HepG2 (cell line): ENCODE data around the gene COL18A1. TPM values are rescaled to one million over a fixed set of nuclear protein-coding genes. Genes with fewer than 3 reads are reported as not detected.

Experiments used
- ATAC-seq: fragments of 200-7000 bp; cut with Tn5 transposase; 3 replicates; pipeline ENCODE4 v1.9.1; 2020; ENCODE audit warnings: mild to moderate bottlenecking, moderate library complexity
- BruUV-seq: library from RNA; stranded (reverse); fragments of 400-500 nt; replicated peaks from 2 replicates; lab custom pipeline; 2021; lab: Mats Ljungman, UMichigan
- CTCF ChIA-PET: fragments of 300-600 bp; formaldehyde crosslinking; extraction: SDS; loops from one replicate; lab custom pipeline; 2021; ENCODE audit warnings: low total read pairs, inconsistent platforms, low intra/inter-chr PET ratio; lab: Yijun Ruan, JAX
- POLR2A ChIA-PET: fragments of 350-600 bp; sonication (Branson Sonifier 250); formaldehyde crosslinking; loops from one replicate; lab custom pipeline; 2020; ENCODE audit warnings: antibody characterized with exemption, inconsistent platforms; lab: Yijun Ruan, JAX
- DNase-seq: peaks from one replicate; pipeline ENCODE4 v3.0.0-alpha.2; 2015; ENCODE audit warnings: low spot score
- FAIRE-seq: peaks from 3 replicates; lab custom pipeline; 2011; peaks lifted over from hg19 to GRCh38; lab: Jason Lieb, UNC
- H2AFZ ChIP-seq: one replicate; pipeline ENCODE4 v1.6.1; 2011; ENCODE audit warnings: low read length, inconsistent platforms
- H3K27ac ChIP-seq: fragments of 300-600 bp; 3 replicates; pipeline ENCODE4 v1.8.0; 2011; ENCODE audit warnings: mixed run types, mild to moderate bottlenecking, mixed read lengths, low read length, inconsistent platforms; ENCODE audit not compliant: insufficient read depth; ENCODE audit errors: extremely low read length
- H3K27me3 ChIP-seq, 2 experiments: fragments of 200-600 bp in 1 of 2; 2 replicates in 1 of 2; 3 replicates in 1 of 2; pipeline versions ENCODE4 v1.6.0 to v1.8.0; 2011; ENCODE audit warnings: low read length in 2 of 2, mild to moderate bottlenecking in 2 of 2, moderate library complexity in 2 of 2, inconsistent platforms in 1 of 2; ENCODE audit not compliant: insufficient read depth in 2 of 2, control insufficient read depth in 1 of 2
- H3K36me3 ChIP-seq, 2 experiments: fragments of 200-600 bp in 1 of 2; replicated peaks in 1 of 2; 2 replicates in 1 of 2; 3 replicates in 1 of 2; pipeline versions ENCODE4 v1.5.1 to v1.8.0; 2011; ENCODE audit warnings: low read length in 2 of 2, inconsistent platforms in 1 of 2; ENCODE audit not compliant: insufficient read depth in 2 of 2, control insufficient read depth in 1 of 2
- H3K4me1 ChIP-seq: 2 replicates; pipeline ENCODE4 v1.5.1; 2012; ENCODE audit warnings: low read length, inconsistent platforms; ENCODE audit not compliant: insufficient read depth
- H3K4me2 ChIP-seq: 2 replicates; pipeline ENCODE4 v1.6.0; 2011; ENCODE audit warnings: low read depth, low read length, inconsistent platforms
- H3K4me3 ChIP-seq, 3 experiments: fragments of 200-600 bp in 1 of 3; sonication (generic), shearing (Covaris generic) in 1 of 3; replicated peaks in 1 of 3; 2 replicates each; pipeline ENCODE4 v1.5.1; 2011 to 2016; ENCODE audit warnings: low read length in 3 of 3, inconsistent platforms in 2 of 3, low read depth in 2 of 3, mild to moderate bottlenecking in 2 of 3, control low read depth in 1 of 3, mixed read lengths in 1 of 3; ENCODE audit not compliant: insufficient read depth in 1 of 3
- H3K79me2 ChIP-seq: one replicate; pipeline ENCODE4 v1.6.1; 2011; ENCODE audit warnings: low read length, inconsistent platforms; ENCODE audit not compliant: insufficient read depth
- H3K9ac ChIP-seq: 2 replicates; pipeline ENCODE4 v1.6.0; 2011; ENCODE audit warnings: mild to moderate bottlenecking, low read depth, low read length, inconsistent platforms; ENCODE audit not compliant: insufficient read depth
- H3K9me3 ChIP-seq: 2 replicates; pipeline ENCODE4 v1.5.1; 2012; ENCODE audit warnings: mild to moderate bottlenecking, low read length
- H4K20me1 ChIP-seq: 2 replicates; pipeline ENCODE4 v1.6.0; 2011; ENCODE audit warnings: inconsistent platforms, mild to moderate bottlenecking, low read length, moderate library complexity; ENCODE audit not compliant: insufficient read depth
- GABPB1 ChIP-seq: IDR thresholded peaks from 2 replicates; pipeline ENCODE4 v1.6.1; 2016; ENCODE audit warnings: mild to moderate bottlenecking, missing genetic modification reagents, moderate library complexity, missing compliant biosample characterization
- KLF15 ChIP-seq: sonication (generic); formaldehyde crosslinking; IDR thresholded peaks from 2 replicates; pipeline ENCODE4 v1.8.1; 2023; ENCODE audit warnings: borderline replicate concordance, mild to moderate bottlenecking, inconsistent platforms, missing genetic modification reagents, mixed read lengths
- MNT ChIP-seq: fragments of 450-650 bp; IDR thresholded peaks from 2 replicates; pipeline ENCODE4 v1.6.1; 2016
- ZNF317 ChIP-seq: sonication (generic); formaldehyde crosslinking; IDR thresholded peaks from 2 replicates; pipeline ENCODE4 v1.5.0; 2020; ENCODE audit warnings: mild to moderate bottlenecking, missing genetic modification reagents
- ZNF362 ChIP-seq: sonication (generic); formaldehyde crosslinking; IDR thresholded peaks from 2 replicates; pipeline ENCODE4 v1.4.0; 2020; ENCODE audit warnings: missing genetic modification reagents, mild to moderate bottlenecking, borderline replicate concordance
- ZSCAN20 ChIP-seq: sonication (generic); formaldehyde crosslinking; IDR thresholded peaks from 2 replicates; pipeline ENCODE4 v1.4.0; 2020; ENCODE audit warnings: missing genetic modification reagents, mild to moderate bottlenecking, borderline replicate concordance
- WGBS: methylation state at CpG from one replicate; pipeline ENCODE4 v1.1.6; 2017; ENCODE audit warnings: low lambda C conversion rate; 5-methylcytosine and 5-hydroxymethylcytosine counted together
- in situ Hi-C: cut with HindIII; loops from 2 replicates; pipeline ENCODE4 v1.10.0; 2017; ENCODE audit warnings: low pct_unique_long_range_greater_than_20kb; ENCODE audit not compliant: extremely low pct_ligation_motif_present
- intact Hi-C: fragments of 100-400 bp; cut with micrococcal nuclease; formaldehyde crosslinking; loops from one replicate; pipeline ENCODE4 v1.10.0; 2022; ENCODE audit not compliant: unreplicated experiment
- polyA plus RNA-seq, 8 experiments: library from polyadenylated mRNA; depleted of rRNA in 3 of 8; stranded (reverse) in 7 of 8; unstranded in 1 of 8; fragments of >200 nt; fragmentation: Illumina TruSeq in 4 of 8; extraction: Trizol in 4 of 8; gene quantifications; 2 replicates each; pipeline versions ENCODE4 v1.2.1 to v1.2.3, GENCODE V29; 2011 to 2016; ENCODE audit warnings: low read depth in 4 of 8, missing spikeins in 1 of 8, mixed read lengths in 1 of 8; ENCODE audit not compliant: insufficient read depth in 1 of 8
- total RNA-seq, 5 experiments: library from RNA; depleted of rRNA; stranded (reverse); fragments of >200 nt; fragmentation: Illumina TruSeq; extraction: Trizol; gene quantifications; 2 replicates each; pipeline ENCODE4 v1.2.3, GENCODE V29; 2016; ENCODE audit warnings: low read depth in 1 of 5

COL18A1 gene
- total and polyA plus RNA-seq, 2 of the 13 experiments (the other 11 are each of a cell fraction or from before 2014, with no cell fraction given): 79.0 to 102 TPM

- no peak for TF ChIP-seq ZSCAN20
- TF ChIP-seq ZNF317: 0 out of 2 replicates have a peak, but pooled peaks have one; percentile 4
- TF ChIP-seq GABPB1 (CRISPR knock-in tag): no peak
- no peak for TF ChIP-seq ZNF362
Measured at GRCh38 chr21:45556302-45556644, 151.3 kb downstream of the COL18A1 start (continued).

GRCh38 chr21:45556645-45557615, 152.0 kb downstream of the COL18A1 start:
- 55% methylated on average over 10 of the region's 33 CpGs for WGBS
- no peak for FAIRE-seq
- intact Hi-C loops: loop anchor here (1.0 kb wide), 1 partner anchor 263 kb away; no protein-coding TSS in a partner anchor
- POLR2A ChIA-PET: interaction anchor here (0.8 to 1.8 kb wide), 14 partner anchors 13 to 269 kb away, joined by 3 to 13 read pairs (median 6); partner anchors contain the start of gene POFUT2
- Histone ChIP-seq H3K4me1 (peaks cover 23% of the 10 kb centered on the region), H3K9me3 (no peaks in the 10 kb centered on the region), H3K9ac (no peak overlapping the region), H3K36me3 (no peaks in the 10 kb centered on the region), H3K4me2 (peak overlapping the region; percentile 80), H3K79me2 (no peaks in the 10 kb centered on the region), H3K27ac (no peak overlapping the region), H2AFZ (no peak overlapping the region), H3K27me3 (peaks cover 14 to 43% of the 10 kb centered on the region in 2 experiments), H3K4me3 (peak overlapping the region in 1 of 3 experiments; percentile 64; a peak in 1 of 6 replicates), H4K20me1 (no peaks in the 10 kb centered on the region)
- no TSS peak for BruUV-seq
- TF ChIP-seq KLF15 (CRISPR knock-in tag) (no peak), MNT (peak; percentile 84)
- no peak for ATAC-seq
- in situ Hi-C loops: loop anchor here (5.0 kb wide), 2 partner anchors 40 to 265 kb away; no protein-coding TSS in a partner anchor
- CTCF ChIA-PET: interaction anchor here (1.0 to 2.9 kb wide), 3 partner anchors 39 to 263 kb away, joined by 3 to 36 read pairs (median 27); no protein-coding TSS in a partner anchor
- no peak for DNase-seq
